ENCODE data around the gene MGLL.
A peak's percentile ranks its signal among the peaks of the same experiment; 100 is the strongest.

The MGLL gene

DNA sequence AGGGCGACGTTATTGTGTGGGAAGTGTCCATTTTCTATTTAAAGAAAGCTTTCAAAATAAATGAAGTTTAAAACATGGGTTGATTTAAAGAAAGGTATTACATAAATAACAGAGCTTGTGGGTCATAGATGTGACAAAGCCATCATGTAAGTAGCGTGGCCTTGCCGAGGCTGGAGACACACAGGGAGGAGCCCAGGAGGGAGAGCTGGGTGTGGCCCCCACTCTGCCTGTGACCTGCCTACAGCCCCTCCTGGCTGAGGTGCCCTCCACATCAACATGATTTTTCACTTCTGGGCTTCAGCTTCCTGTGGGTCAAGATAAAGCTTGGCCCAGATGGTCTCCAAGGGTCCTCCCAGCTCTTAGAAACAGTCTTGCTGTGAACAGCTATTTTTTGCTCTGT is 12.5 kb upstream of the MGLL start:
- no peak for DNase-seq

DNA sequence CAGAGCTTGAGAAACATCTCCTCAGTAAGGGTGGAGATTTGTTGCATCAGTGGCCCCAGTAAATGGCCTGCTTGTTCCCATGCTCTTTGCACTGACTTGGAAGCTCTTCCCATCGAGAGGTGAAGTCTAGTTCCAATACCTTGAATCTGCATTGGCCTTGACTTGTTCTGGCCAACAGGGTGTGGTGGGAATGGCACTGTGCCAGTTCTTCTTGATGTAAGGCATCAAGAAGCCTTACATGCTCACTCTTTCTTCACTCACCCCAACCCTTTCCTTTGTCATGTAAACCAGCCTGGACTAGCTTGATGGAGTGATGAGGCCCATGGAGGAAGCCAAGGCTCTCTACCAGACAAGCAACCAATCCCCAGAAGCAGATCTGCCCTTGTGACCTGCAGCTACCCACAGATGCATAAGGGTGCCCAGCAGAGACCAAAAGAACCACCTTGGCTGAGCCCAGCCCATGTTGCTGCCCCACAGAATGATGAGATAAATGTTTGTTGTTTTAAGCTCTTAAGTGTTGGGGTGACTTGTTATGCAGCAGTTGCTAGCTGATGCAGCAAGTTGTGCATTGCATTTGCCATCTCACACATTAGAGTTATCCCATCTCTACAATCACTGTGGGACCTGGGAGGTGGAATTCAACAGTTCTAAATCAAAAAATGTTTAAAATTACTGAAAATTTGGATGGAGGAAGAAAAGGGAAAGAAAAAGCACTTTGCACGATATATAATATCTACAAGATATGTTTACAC is 11.1 kb upstream of the MGLL start:
- DNase-seq, result no peak

DNA sequence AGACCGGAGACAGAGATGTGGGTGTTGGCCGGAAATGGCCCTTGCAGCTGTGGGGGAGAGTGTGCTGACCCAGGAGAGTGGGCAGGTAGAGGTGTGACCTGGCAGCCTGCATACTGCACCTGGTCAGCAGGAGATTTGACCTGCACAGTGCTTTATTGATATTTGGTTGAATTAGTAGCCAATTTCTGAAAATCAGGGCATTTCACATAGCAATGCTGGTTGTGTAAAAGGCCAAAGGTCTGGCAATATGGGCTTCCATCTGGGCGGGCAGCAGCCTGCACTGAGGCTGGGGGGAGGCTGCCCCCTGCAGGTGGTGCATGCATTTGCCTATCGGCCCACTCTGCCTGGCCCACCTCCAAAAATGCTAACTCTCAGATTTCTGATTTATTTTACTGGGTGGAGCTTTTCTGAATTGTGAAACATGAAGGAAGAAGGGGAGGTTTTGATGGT is 9.4 kb upstream of the MGLL start:
- no peak for DNase-seq

DNA sequence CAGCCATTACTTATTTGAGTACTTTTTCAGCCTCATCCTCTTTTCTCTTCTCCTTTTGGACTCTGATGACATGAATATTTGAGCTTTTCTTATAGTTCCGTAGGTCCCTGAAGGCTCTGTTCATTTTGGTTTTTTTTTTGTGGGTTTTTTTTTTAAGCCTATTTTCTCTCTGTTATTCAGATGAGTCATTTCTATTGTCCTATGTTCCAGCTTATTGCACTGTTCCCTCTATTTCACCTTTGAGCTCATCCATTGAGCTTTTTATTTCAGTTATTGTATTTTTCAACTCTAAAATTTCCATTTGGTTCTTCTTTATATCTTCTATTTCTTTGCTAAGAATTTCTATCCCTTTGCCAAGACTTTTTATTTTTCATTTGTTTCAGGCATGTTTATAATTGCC is 7.2 kb upstream of the MGLL start:
- no peak for DNase-seq

GRCh38 chr3:127827808-127828207 is 5.5 kb upstream of the MGLL start:
- DNase-seq, result no peak

GRCh38 chr3:127825756-127826155 is 3.4 kb upstream of the MGLL start:
- no peak for DNase-seq

DNA sequence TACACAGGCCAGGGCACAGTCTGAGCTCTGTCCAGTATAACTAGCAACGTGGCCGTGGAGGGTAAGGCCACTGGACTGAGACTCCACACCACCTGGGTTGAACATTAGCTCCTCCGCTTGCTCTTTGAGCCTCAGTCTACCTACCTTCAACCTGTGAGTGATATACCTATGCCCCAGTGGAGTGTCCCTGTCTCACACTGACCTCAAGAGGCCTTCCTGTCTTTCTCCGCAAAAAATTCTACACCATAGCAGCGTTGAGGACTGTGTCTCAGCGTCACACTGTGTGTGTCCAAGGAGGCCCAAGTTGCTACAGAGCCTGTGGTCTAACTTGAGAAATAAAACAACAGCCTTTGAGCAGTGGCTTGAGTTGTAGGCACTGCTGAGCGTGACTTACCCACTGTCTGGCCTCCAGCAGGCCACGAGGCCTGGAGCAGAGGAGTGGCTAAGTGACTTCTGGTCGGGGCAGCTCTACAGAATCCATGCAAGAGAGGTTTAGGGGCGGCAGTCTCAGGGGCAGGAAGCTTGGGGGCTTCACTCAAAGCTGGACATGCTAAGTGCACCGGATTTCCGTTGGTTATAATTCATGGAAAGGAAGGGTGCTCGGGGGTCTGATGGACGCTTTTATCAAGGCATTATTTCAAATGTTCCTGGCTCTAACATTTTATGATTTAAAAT is 2.0 kb upstream of the MGLL start:
- DNase-seq, result no peak

GRCh38 chr3:127823426-127823857 is 1.1 kb upstream of the MGLL start:
- DNase-seq, result no peak

DNA sequence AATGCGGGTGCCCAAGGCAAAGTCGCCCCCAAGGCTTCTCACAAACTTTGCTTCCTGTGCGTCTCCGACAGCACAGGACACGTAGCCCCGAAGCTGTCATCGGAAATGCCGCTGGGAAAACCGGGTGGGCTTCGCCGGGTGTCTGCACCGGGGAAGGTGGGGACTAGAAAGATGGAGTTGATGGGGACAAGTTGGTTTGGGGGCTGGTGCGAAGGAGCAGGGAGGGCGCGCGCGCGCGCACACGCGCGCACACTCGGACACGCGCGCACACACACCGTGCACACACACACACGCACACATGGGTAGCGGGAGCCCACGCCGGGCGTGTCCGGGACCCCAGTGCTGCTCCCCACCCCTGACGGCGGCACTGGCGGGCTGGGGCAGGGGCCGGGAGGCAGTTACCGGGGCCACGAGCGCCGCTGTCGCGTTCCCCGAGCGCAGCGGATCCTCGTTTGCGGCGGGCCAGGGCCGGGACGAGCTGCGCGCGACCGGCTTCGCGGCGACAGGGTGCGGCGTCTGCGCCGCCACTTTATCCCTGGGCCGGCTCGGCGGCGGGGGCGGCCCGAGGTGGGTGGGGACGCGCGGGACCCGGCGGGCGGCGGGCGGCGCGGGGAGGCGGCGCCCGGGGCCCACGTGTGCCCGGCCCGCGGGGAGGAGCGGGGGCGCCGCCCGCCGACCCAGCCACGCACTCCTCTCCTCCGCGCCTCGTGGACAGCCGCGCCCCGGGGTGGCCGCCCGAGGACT is 539 bp upstream of the MGLL start:
- DNase-seq, result no peak

GRCh38 chr3:127821394-127821793 is 921 bp downstream of the MGLL start:
- no peak for DNase-seq

DNA sequence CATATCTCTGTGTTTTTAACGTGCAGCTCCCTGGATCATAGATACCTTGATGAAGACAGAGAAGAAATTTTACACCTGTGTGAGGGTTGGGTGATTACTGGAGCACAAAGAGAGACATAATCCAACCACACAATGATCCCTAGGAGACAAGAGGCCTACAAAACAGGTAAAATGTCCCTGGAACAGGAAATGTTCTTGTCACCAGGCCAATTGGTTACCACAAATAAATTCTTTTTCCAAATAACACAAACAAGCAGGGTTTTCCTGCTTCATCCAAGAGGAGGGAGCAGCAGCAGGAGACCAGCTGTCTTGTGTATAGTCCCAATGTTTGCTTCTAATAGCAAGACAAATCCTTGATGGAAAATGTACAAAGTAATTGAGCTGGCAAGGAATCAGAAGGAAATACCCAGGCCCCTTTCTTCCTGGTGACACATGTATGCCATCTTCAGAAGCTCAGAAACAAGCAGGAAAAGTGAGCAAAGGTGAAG is 1.4 kb downstream of the MGLL start:
- peak; percentile 96 for DNase-seq

DNA sequence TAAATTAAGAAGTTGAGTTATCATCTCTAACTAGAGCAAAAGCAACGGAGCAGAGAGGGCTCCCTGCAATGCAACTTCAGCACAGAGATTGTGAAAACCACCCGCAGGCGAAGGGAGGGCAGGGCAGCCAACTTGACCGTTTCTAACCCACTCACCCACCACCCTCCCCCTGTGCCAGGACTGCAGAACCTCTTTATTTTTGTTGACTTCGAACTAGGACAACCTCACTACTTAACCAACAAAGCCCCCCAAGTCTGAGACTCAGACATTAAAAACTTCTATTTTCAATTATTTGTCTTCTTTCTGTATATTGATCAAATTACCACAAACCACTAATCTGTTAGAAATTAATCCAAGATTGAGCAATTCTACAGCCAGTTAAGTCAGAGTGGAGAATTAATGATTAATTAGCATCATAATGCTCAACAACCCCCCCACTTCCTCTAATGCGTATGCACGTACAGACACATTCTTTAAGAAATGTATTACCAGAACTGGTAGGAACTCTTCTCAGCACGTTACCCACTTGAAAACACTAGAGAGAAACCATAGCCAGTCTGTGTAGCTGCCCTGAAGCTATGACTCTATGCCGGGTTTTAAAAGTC is 2.0 kb downstream of the MGLL start:
- DNase-seq, result peak; percentile 61

DNA sequence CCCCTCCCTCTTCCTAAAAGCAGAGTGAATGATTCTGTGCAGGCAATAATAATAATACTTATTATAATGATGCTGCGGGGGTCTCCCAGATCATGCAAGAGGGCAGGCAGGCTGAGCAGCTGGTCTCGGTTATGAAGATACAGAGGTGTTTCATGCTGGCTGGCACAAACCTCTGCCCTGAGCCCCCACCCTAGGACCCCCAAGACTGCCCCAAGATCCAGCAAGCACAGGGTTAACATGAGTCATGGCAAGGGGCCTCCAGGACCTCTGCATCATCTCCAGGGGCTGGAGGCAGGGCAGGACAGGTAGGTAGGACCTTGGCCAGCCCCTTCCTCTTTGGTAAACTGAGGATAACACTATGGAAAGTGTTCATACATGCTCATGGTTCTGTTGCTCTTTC is 2.7 kb downstream of the MGLL start:
- no peak for DNase-seq

GRCh38 chr3:127819086-127819485 is 3.2 kb downstream of the MGLL start:
- DNase-seq, result no peak

- DNase-seq, result no peak
These were observed 4.9 kb downstream of the MGLL start for GRCh38 chr3:127817406-127817841.

DNA sequence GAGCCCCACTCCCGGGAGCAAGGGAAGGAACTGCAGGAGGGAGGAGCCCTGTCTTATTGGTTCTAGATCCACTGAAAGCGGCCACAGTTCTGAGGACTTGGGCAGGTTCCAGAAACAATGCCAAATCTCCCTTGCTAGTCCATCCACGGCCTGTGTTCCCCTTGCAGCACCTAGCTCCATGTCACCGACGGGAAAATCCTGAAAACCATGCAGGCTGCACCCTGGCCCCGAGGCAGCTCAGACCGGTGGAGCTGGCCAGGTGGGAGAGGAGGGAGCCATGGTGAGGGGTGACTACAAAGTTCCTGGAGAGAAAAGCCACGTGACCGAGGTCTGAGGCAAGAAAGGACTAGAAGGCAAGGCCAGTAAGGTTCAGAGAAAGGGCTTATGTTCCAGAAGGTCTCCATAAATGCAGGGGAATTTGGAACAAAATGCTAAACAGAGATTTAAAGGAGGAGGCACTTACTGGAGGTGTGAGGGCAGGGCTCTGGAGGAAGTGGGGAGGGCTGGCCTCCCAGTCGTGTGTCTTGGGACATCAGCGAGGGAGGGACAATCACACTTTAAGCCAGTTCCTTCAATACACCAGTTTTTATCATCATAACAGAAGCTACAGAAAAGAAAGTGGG is 5.4 kb downstream of the MGLL start:
- no peak for DNase-seq

GRCh38 chr3:127815641-127816605 is 6.4 kb downstream of the MGLL start:
- DNase-seq, result no peak

DNA sequence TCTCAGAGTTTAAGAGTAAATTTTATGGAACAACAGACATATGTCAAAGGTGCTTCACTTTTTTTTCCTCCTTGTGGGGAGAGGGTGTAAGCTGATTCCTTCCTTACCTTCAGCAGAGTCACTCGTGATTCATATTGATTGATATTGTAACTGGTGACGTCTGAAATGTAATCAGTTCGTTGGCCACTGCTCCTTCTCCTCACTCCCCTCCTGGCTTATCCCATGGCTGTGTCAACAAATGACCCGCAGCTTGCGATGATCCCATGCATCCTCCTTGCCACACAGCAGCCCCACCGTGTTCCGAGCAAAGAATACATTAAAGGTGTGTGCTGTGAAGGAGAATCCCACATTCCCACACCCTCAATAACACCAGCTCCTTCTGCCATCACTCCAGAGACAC is 7.3 kb downstream of the MGLL start:
- no peak for DNase-seq

DNA sequence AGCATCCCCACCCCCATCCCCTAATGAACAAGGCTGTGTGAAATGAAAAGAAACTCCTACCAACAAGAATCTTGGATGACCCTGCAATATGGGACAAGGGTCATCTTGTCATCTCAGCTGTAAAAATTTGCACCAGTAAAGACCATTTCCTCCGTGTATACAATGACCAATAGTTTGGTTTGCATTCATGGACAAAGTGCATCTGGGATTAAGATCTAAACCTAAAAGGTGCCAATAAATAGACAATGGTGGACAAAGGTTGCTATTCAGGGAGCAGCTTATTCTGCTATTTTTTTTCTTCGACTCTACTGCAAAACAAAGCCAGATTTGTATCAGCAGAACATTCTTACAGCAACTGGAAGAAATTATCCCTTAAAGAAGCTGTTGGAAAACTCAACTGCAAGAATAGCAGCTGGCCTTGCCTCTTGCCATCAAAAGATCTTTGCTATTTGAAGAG is 8.0 kb downstream of the MGLL start:
- DNase-seq, result no peak

GRCh38 chr3:127812151-127812550 is 10.2 kb downstream of the MGLL start:
- DNase-seq, result no peak

DNA sequence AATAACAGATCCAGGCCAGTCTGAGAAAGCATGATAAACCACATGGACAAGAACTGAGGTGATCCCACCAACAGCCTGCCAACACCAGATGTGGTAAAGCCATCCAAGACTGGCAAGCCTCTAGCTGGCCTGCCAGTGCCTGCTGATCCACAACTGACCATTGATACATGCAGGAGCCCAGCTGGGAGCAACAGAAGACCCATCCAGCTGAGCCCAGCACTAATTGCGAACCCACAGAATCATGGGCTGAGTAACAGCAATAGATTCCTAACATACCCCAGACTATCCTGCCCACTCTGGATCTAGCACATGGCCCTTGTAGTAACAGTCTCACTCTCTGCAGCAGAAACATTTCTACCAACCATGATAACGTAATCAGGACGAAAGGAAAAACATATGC is 10.6 kb downstream of the MGLL start:
- no peak for DNase-seq

Data from DMS79 treated with DMSO at 0.1 percent for 48 hours (cell line).